GF-D8 (cell line): Measurements from ENCODE around the gene GRK6.
"Not testable (repeated sequence)": the region's sequence is repeated elsewhere in the genome, so short reads cannot be mapped to it uniquely, and the experiment has no call there.

ENCODE experiments used
- DNase-seq: peaks from one replicate; lab custom pipeline; 2025; lab: John Stamatoyannopoulos, UW

GRK6 gene

DNA sequence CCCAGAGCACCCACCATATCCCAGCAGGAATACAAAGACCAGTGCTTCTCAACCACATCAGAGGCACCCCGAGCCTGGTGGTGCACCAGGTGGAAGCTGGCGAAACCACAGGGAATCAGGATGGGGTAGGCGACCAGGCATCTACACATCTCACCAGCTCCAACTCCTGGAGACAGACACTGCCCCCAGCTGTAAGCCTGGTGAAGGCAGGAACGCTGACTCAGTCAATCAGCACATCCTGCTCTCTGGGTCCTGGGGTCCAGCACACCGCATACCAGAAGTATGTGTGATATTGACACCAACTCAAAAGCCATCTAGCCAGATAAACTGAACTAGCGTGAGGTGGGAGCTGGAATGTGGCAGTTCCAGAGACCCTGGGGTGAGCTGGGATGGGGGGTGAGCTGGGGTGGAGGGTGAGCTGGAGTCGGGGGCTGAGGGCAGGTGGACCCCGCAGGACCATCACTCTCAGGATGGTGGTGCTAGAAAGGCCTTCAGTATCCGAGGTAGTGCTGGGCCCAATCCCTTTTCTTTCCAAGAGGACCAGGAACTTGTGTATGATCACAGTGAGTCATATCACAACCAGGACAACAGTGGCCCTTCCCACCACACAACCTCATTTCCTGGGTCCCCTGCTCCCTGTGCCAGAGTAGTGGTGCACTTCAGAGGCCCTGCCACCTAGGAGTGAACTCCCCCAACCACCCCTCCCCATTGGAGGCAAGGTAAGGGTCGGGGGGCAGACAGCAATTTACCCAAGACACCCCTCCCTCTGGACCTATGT lies 44.5 kb downstream of the GRK6 start:
- no peak for DNase-seq

DNA sequence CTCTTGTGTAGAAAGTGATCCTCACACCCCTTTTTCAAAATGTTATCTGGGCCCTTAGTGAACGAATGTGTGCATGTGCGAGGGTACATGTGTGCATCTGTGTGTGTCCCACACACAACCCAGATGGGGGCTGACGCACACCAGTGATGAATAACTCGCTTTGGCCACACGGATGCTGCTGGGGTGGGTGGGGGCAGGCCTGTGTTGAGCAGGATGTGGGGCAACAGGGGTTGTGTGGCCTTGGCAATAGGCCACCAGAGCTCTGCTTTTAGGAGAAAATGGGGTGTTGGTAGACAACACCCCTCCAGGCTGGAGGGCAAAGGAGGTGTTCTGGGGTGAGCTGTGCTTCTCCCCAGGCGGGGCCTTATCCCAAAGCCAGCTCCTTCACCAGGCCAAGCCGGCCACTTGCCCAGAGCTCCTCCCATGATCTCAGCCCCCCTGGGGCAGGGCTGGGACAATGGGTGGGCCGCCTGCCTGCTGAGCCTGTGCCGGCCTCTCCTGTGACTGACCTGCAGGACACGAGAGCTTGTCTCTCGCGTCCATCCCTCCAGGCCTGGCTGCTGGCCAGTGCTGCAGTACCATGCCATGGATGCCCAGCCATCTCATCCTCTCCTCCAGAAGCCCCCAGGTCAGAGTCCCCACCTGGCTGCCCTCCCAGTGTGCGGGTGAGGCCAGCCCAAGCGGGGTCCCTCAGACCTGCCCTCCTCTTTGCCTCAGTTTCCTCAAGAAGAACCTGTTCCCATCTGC lies 45.3 kb downstream of the GRK6 start:
- no peak for DNase-seq

- DNase-seq = no peak
Observed at GRCh38 chr5:177472460-177473442, 46.3 kb downstream of the GRK6 start.

GRCh38 chr5:177473443-177474001 lies 47.0 kb downstream of the GRK6 start, which contains the start of gene DBN1:
Gene DBN1 (minus strand): TSS chr5:177473634. CDS start chr5:177473521, 113 bp downstream.
- DNase-seq = no peak

- DNase-seq = no peak
Observed at GRCh38 chr5:177474002-177474476, 47.6 kb downstream of the GRK6 start.

DNA sequence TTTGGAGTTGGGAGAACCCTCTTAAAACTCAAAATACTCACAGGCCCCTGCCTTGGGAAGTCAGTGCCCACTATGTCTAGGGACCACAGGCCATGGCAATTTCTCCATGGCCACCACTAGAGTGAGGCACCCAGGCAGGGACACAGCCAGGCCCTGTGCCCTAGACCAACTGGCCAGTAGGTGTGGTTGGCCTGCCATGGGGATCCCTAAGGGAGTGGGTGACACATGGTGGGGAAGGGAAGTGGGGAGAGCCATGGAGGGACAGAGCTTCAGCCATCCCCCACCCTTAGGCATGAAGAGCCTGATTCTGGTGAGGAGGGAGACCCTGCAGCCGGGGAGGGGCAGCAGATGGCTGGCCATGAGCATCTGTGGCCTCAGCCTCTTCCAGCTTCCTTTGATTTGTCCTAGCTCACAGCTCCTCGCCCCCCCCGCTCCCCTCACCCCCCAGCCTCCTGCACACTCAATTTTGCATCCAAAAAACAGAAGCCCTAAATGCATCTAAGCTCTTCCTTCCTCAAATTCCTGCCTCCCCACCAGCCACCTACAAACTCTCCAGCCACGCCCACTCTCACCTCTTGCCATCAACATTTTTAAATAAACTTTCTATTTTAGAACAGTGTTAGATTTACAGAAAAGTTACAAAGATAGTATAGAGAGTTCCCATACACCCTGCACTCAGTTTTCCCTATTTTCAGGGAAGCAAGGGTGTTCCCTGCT lies 48.5 kb downstream of the GRK6 start:
- no peak for DNase-seq

GRCh38 chr5:177475563-177476427 lies 49.3 kb downstream of the GRK6 start:
- no peak for DNase-seq

- no peak for DNase-seq
Observed at GRCh38 chr5:177476531-177477233, 50.2 kb downstream of the GRK6 start.

DNA sequence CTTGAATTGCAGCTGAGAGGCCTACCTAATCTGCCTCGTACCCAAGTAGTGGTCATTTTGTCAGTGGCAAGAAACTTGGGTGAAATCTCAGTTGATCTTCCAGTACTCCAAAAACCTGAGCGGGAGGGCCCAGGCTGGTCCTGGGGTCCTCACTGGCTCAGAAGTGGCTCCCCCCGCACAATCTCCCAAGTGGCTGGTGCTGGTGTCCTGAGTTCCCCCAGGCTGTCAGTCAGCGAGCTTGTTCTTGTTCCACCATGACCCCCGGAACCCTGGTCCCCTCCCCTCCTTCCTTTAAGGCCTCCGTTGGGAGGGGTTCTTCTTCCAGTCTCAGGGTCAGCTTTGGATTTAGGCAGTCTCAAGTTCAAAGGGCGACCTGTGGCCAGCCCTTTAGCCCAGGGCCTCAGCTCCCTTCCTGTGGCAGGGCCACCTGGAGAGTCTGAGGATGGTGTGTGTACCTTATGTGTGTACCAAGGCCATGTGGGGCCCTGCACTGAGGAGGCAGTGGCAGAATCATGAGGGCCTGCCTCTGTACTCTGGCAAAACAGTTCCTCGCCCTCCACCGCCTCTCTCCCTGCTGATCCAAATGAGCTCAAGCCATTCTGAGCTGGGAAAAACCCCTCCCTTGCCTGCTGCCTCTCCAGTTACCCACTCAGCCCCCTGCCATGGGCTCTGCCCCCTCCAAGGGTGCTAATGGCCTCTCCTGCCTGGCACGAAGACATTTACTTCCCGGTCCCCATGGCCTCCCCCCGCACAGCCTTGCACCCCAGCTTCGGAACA lies 51.4 kb downstream of the GRK6 start:
- DNase-seq = no peak

GRCh38 chr5:177478711-177479646 lies 52.5 kb downstream of the GRK6 start:
- DNase-seq = peak; percentile 86

DNA sequence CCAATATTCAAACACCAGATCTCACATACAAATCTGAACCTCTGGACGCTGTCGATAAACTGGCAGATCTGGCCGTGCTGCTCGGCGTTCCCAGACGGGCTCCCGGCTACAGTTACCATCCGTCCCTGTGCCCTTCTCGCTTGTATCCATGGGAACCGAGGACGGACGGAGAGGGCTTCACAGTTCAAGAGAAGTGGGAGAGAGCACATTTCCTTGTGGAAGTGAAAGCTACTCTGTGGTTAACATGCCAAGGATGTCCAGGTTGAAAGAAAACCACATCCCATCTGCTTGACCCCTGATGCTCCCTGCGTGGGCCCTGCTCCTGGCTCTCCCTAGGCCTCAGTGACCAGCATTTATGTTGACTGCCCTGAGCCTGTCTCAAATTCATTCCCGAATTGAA lies 53.3 kb downstream of the GRK6 start:
- DNase-seq = no peak

DNA sequence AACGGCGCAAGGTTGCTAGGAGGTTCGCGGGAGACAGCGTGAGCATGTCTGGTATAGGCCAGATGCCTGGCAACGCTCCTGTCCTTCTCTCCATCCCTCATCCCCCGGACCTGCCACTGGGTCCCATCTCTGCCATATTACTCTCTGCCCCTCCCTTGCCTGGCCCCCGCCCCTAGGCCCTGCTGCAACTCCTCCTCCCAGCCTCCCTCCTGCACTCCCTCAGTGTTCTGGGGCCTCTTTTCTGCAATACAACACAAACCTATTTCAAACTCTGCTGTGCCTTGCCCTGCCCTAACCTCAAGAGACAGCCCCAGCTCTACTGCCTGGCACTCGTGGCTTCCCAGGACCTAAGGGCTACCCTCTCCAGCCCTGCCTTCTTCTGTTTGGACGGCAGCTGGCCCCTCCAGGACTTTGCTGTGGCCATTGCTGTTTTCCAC lies 55.9 kb downstream of the GRK6 start:
- DNase-seq = no peak

- DNase-seq = no peak
Observed at GRCh38 chr5:177483042-177483441, 56.6 kb downstream of the GRK6 start.

- no peak for DNase-seq
Observed at GRCh38 chr5:177483994-177484901, 57.8 kb downstream of the GRK6 start.

- no peak for DNase-seq
Observed at GRCh38 chr5:177484902-177485549, 58.5 kb downstream of the GRK6 start.

GRCh38 chr5:177485753-177486152 lies 59.3 kb downstream of the GRK6 start:
- DNase-seq = not testable (repeated sequence)
